GM19238 (cell line): Measurements from ENCODE around the gene TP53RK.

Experiments used
- DNase-seq: peaks from one replicate; pipeline ENCODE4 v3.0.0; 2011; ENCODE audit warnings: low spot score; ENCODE audit not compliant: insufficient read length

Gene TP53RK

GRCh38 chr20:46640536-46641311, 48.5 kb downstream of the TP53RK start:
- DNase-seq: no peak

DNA sequence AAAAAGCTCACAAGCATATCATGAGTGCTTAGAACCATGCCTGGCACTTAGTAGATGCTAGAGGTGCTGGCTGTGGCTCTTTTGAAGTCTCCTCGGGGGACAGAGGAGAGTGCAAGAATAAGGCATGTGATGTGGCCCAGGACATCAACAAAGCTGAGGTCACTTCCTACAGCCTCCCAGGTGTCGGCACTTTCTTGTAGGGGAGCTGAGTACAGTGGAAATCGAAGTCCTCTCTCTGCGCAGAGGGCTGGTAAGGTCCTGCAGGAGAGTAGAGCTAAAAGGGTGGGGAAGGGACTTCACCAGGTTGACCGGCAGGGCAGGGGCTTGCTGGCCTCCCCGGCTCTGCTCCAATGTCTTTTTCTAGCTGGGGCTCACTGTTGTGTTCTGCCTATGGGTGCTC, 49.2 kb downstream of the TP53RK start:
- DNase-seq: no peak

DNA sequence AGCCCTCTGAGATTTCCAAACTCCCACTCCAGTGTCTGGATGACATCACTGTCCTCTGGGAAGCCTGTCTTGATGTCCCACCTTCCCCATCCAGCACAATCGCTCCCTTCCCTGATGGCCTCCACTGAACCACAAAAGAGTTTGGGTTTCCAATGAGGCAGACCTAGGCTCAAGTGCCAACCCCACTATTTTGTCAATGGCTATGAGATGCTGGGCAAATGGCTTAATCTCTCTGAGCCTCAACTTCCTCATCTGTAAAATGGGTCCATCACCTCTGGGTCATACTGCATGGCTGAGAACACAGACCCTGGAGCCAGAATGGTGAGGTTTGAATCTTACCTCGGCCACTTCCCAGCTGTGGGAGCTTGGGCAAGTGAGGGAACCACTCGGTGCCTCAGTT, 49.7 kb downstream of the TP53RK start:
- DNase-seq: no peak

DNA sequence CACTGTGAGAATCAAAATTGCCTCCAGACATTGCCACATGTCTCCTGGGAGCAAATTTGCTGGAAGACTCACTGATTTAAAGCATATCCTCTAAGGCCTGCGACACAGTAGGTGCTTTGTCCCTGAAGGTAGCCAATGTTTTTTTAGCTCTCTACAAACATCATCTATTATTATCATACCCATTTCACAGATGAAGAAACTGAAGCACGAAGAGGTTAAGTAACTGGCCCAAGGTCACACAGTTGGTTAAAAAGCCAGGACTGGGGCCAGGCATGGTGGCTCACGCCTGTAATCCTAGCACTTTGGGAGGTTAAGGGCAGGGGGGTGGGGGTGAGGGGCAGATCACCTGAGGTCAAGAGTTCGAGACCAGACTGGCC, 50.4 kb downstream of the TP53RK start:
- no peak for DNase-seq

GRCh38 chr20:46638134-46638897, 50.9 kb downstream of the TP53RK start:
- DNase-seq: no peak

GRCh38 chr20:46637427-46638133, 51.7 kb downstream of the TP53RK start:
- no peak for DNase-seq

- DNase-seq: no peak
Measured at GRCh38 chr20:46637020-46637419, 52.2 kb downstream of the TP53RK start.

GRCh38 chr20:46636514-46636913, 52.7 kb downstream of the TP53RK start:
- no peak for DNase-seq

GRCh38 chr20:46635514-46636136, 53.6 kb downstream of the TP53RK start:
- no peak for DNase-seq

DNA sequence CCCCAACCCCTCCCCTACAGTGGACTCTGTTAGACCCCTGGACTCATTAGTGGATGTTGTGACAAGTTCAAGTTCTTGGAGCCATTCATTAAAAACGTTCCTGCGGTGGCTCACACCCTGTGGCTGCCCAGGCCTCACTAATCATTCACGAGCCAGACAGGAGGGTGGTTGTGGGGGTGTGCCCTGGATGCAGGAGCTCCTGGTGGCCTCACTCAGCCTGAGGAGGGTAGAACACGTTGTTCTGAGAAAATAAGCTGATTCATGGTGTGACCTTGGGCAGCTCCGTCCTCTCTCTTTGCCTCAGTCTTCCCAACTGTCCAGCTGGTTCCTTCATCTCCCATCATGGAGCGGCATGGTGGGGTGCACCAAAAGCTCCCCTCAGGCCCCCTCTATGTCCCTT, 54.7 kb downstream of the TP53RK start:
- no peak for DNase-seq
